ENCODE measurements around the gene MAT2A. TPM values are rescaled to one million over a fixed set of nuclear protein-coding genes. Genes with fewer than 3 reads are reported as not detected.

The MAT2A gene
- polyA plus RNA-seq, 4 donors, result 81.2 to 273 (median 96.6) TPM

GRCh38 chr2:85547089-85547858 lies 8.3 kb downstream of the MAT2A start:
- Histone ChIP-seq H3K9me3 (ENCODE audit: control insufficient read depth in 2 of 2, insufficient read depth in 1 of 2, low read depth in 1 of 2, low read length in 1 of 2) (no peaks in the 10 kb centered on the region), H3K4me1 (ENCODE audit: control insufficient read depth in 3 of 3, insufficient read depth in 2 of 3, low read depth in 1 of 3, low read length in 2 of 3) (peaks cover 0 to 6% (median 3%) of the 10 kb centered on the region in 3 donors), H3K27me3 (ENCODE audit: control insufficient read depth in 3 of 3, insufficient read depth in 3 of 3, low read length in 3 of 3) (no peaks in the 10 kb centered on the region), H3K4me3 (ENCODE audit: low read depth in 1 of 3, low read length in 3 of 3) (no peak overlapping the region), H3K36me3 (ENCODE audit: control insufficient read depth in 3 of 3, insufficient read depth in 2 of 3, low read depth in 1 of 3, low read length in 3 of 3) (peaks cover 13 to 48% (median 19%) of the 10 kb centered on the region in 3 donors), H3K27ac (ENCODE audit: low read depth in 1 of 3, low read length in 2 of 3) (no peak overlapping the region)
- no peak for DNase-seq
- no peak for FAIRE-seq
- WGBS, 3 donors, result 84 to 94% (median 85%) methylated on average over 1 of the region's 1 CpG

GRCh38 chr2:85547859-85548607 lies 9.1 kb downstream of the MAT2A start:
- Histone ChIP-seq H3K4me3 (ENCODE audit: low read depth in 1 of 3, low read length in 3 of 3) (no peak overlapping the region), H3K27me3 (ENCODE audit: control insufficient read depth in 3 of 3, insufficient read depth in 3 of 3, low read length in 3 of 3) (no peaks in the 10 kb centered on the region), H3K9me3 (ENCODE audit: control insufficient read depth in 2 of 2, insufficient read depth in 1 of 2, low read depth in 1 of 2, low read length in 1 of 2) (no peaks in the 10 kb centered on the region), H3K4me1 (ENCODE audit: control insufficient read depth in 3 of 3, insufficient read depth in 2 of 3, low read depth in 1 of 3, low read length in 2 of 3) (no peaks in the 10 kb centered on the region), H3K27ac (ENCODE audit: low read depth in 1 of 3, low read length in 2 of 3) (peak overlapping the region in 1 of 3 donors; percentile 7), H3K36me3 (ENCODE audit: control insufficient read depth in 3 of 3, insufficient read depth in 2 of 3, low read depth in 1 of 3, low read length in 3 of 3) (peaks cover 7 to 52% (median 17%) of the 10 kb centered on the region in 3 donors)
- no peak for DNase-seq
- 67 to 73% (median 71%) methylated on average over 6 of the region's 6 CpGs for WGBS, 3 donors
- no peak for FAIRE-seq

- FAIRE-seq, result no peak
- Histone ChIP-seq H3K27ac (ENCODE audit: low read depth in 1 of 3, low read length in 2 of 3) (no peak overlapping the region), H3K27me3 (ENCODE audit: control insufficient read depth in 3 of 3, insufficient read depth in 3 of 3, low read length in 3 of 3) (no peaks in the 10 kb centered on the region), H3K4me3 (ENCODE audit: low read depth in 1 of 3, low read length in 3 of 3) (no peak overlapping the region), H3K9me3 (ENCODE audit: control insufficient read depth in 2 of 2, insufficient read depth in 1 of 2, low read depth in 1 of 2, low read length in 1 of 2) (no peaks in the 10 kb centered on the region), H3K4me1 (ENCODE audit: control insufficient read depth in 3 of 3, insufficient read depth in 2 of 3, low read depth in 1 of 3, low read length in 2 of 3) (no peaks in the 10 kb centered on the region), H3K36me3 (ENCODE audit: control insufficient read depth in 3 of 3, insufficient read depth in 2 of 3, low read depth in 1 of 3, low read length in 3 of 3) (peaks cover 7 to 55% (median 17%) of the 10 kb centered on the region in 3 donors)
- WGBS, 3 donors, result 79 to 92% (median 81%) methylated on average over 2 of the region's 2 CpGs
- DNase-seq, result no peak
Observed at GRCh38 chr2:85548608-85548900, 9.6 kb downstream of the MAT2A start.

DNA sequence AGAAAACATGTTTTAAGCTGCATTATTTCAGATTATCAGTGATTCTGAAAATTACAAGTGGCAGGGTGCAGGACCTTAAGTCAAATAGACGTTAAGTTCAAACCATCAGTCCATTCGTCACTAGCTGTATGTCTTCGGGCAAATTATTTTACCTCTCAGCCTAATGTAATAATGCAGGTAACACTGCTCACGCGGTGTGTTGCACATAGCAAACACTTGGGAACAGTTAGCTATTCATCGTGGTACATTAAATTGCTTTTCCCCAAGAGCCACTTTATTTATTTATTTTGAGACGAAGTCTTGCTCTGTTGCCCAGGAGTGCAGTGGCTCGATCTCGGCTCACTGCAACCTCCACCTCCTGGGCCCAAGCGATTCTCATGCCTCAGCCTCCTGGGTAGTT lies 10.1 kb downstream of the MAT2A start:
- FAIRE-seq (no peak), DNase-seq (no peak)
- Histone ChIP-seq H3K27ac (ENCODE audit: low read depth in 1 of 3, low read length in 2 of 3) (no peak overlapping the region), H3K36me3 (ENCODE audit: control insufficient read depth in 3 of 3, insufficient read depth in 2 of 3, low read depth in 1 of 3, low read length in 3 of 3) (peaks cover 7 to 58% (median 21%) of the 10 kb centered on the region in 3 donors), H3K9me3 (ENCODE audit: control insufficient read depth in 2 of 2, insufficient read depth in 1 of 2, low read depth in 1 of 2, low read length in 1 of 2) (no peaks in the 10 kb centered on the region), H3K4me3 (ENCODE audit: low read depth in 1 of 3, low read length in 3 of 3) (no peak overlapping the region), H3K4me1 (ENCODE audit: control insufficient read depth in 3 of 3, insufficient read depth in 2 of 3, low read depth in 1 of 3, low read length in 2 of 3) (no peaks in the 10 kb centered on the region), H3K27me3 (ENCODE audit: control insufficient read depth in 3 of 3, insufficient read depth in 3 of 3, low read length in 3 of 3) (no peaks in the 10 kb centered on the region)
- WGBS, 3 donors, result 90 to 92% (median 92%) methylated on average over 10 of the region's 10 CpGs

DNA sequence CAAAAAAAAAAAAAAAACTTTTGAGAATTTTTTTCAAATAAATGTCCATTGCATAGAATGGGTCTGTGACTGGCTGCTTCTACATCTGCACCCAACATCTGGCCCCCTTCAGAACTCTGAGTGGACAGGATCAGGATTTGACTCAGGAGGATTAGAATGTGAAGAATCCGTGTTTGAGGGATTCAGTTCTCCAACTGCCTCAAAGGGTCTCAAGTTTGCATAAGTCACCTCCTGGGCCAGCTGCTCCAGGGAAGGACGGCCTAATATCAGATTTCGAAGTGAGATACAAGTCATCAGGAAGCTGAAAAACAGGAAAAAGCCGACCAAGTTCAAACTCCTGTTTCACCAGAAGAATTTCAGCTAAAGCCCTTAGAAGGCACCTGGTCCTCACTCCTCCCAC lies 10.9 kb downstream of the MAT2A start:
- peak overlapping the region in 1 of 3 donors; percentile 51 for H3K27ac ChIP-seq (ENCODE audit: low read depth in 1 of 3, low read length in 2 of 3)
- no peak for DNase-seq
- FAIRE-seq, result no peak
- H3K4me1 ChIP-seq (ENCODE audit: control insufficient read depth in 3 of 3, insufficient read depth in 2 of 3, low read depth in 1 of 3, low read length in 2 of 3), result no peaks in the 10 kb centered on the region
- peaks cover 7 to 64% (median 22%) of the 10 kb centered on the region in 3 donors for H3K36me3 ChIP-seq (ENCODE audit: control insufficient read depth in 3 of 3, insufficient read depth in 2 of 3, low read depth in 1 of 3, low read length in 3 of 3)
- 52 to 66% (median 63%) methylated on average over 4 of the region's 4 CpGs for WGBS, 3 donors
- H3K27me3 ChIP-seq (ENCODE audit: control insufficient read depth in 3 of 3, insufficient read depth in 3 of 3, low read length in 3 of 3), result no peaks in the 10 kb centered on the region
- no peaks in the 10 kb centered on the region for H3K9me3 ChIP-seq (ENCODE audit: control insufficient read depth in 2 of 2, insufficient read depth in 1 of 2, low read depth in 1 of 2, low read length in 1 of 2)
- no peak overlapping the region for H3K4me3 ChIP-seq (ENCODE audit: low read depth in 1 of 3, low read length in 3 of 3)

DNA sequence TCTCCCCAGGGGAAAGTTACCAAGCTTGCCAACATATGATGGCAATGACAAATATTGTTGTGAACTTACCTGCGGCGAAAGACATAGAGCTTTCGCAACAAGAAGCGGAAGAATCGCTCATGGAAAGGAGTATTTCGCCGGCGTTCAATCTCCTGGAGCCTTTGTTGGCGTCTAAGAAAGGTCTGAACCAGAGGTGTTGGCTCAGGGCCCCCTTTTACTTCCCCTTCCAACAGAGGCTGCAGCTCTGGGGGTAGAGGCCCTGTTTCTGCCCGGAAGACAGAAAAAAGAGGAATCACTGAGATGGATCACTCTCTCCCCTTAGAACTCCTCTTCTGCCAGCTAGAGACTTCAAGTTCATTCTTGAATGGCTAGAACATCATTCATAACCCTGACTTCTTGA lies 11.5 kb downstream of the MAT2A start:
- 87 to 97% (median 89%) methylated on average over 10 of the region's 10 CpGs for WGBS, 3 donors
- no peaks in the 10 kb centered on the region for H3K9me3 ChIP-seq (ENCODE audit: control insufficient read depth in 2 of 2, insufficient read depth in 1 of 2, low read depth in 1 of 2, low read length in 1 of 2)
- peak overlapping the region in 1 of 3 donors; percentile 51 for H3K27ac ChIP-seq (ENCODE audit: low read depth in 1 of 3, low read length in 2 of 3)
- no peaks in the 10 kb centered on the region for H3K4me1 ChIP-seq (ENCODE audit: control insufficient read depth in 3 of 3, insufficient read depth in 2 of 3, low read depth in 1 of 3, low read length in 2 of 3)
- H3K4me3 ChIP-seq (ENCODE audit: low read depth in 1 of 3, low read length in 3 of 3), result no peak overlapping the region
- no peak for FAIRE-seq
- H3K36me3 ChIP-seq (ENCODE audit: control insufficient read depth in 3 of 3, insufficient read depth in 2 of 3, low read depth in 1 of 3, low read length in 3 of 3), result peaks cover 7 to 68% (median 17%) of the 10 kb centered on the region in 3 donors
- no peaks in the 10 kb centered on the region for H3K27me3 ChIP-seq (ENCODE audit: control insufficient read depth in 3 of 3, insufficient read depth in 3 of 3, low read length in 3 of 3)
- no peak for DNase-seq

GRCh38 chr2:85551698-85552678 lies 13.0 kb downstream of the MAT2A start:
- Histone ChIP-seq H3K36me3 (ENCODE audit: control insufficient read depth in 3 of 3, insufficient read depth in 2 of 3, low read depth in 1 of 3, low read length in 3 of 3) (peaks cover 7 to 64% (median 19%) of the 10 kb centered on the region in 3 donors), H3K27ac (ENCODE audit: low read depth in 1 of 3, low read length in 2 of 3) (no peak overlapping the region), H3K4me1 (ENCODE audit: control insufficient read depth in 3 of 3, insufficient read depth in 2 of 3, low read depth in 1 of 3, low read length in 2 of 3) (no peaks in the 10 kb centered on the region), H3K9me3 (ENCODE audit: control insufficient read depth in 2 of 2, insufficient read depth in 1 of 2, low read depth in 1 of 2, low read length in 1 of 2) (no peaks in the 10 kb centered on the region), H3K27me3 (ENCODE audit: control insufficient read depth in 3 of 3, insufficient read depth in 3 of 3, low read length in 3 of 3) (no peaks in the 10 kb centered on the region), H3K4me3 (ENCODE audit: low read depth in 1 of 3, low read length in 3 of 3) (no peak overlapping the region)
- DNase-seq (peak; percentile 90 to 91), FAIRE-seq (no peak)
- 72 to 75% (median 74%) methylated on average over 9 of the region's 9 CpGs for WGBS, 3 donors

- Histone ChIP-seq H3K27me3 (ENCODE audit: control insufficient read depth in 3 of 3, insufficient read depth in 3 of 3, low read length in 3 of 3) (no peaks in the 10 kb centered on the region), H3K9me3 (ENCODE audit: control insufficient read depth in 2 of 2, insufficient read depth in 1 of 2, low read depth in 1 of 2, low read length in 1 of 2) (no peaks in the 10 kb centered on the region), H3K4me3 (ENCODE audit: low read depth in 1 of 3, low read length in 3 of 3) (no peak overlapping the region), H3K36me3 (ENCODE audit: control insufficient read depth in 3 of 3, insufficient read depth in 2 of 3, low read depth in 1 of 3, low read length in 3 of 3) (peaks cover 7 to 68% (median 19%) of the 10 kb centered on the region in 3 donors), H3K27ac (ENCODE audit: low read depth in 1 of 3, low read length in 2 of 3) (no peak overlapping the region), H3K4me1 (ENCODE audit: control insufficient read depth in 3 of 3, insufficient read depth in 2 of 3, low read depth in 1 of 3, low read length in 2 of 3) (no peaks in the 10 kb centered on the region)
- DNase-seq (no peak), FAIRE-seq (no peak)
- 86 to 89% (median 88%) methylated on average over 5 to 6 of the region's 6 CpGs for WGBS, 3 donors
Observed at GRCh38 chr2:85553184-85553583, 14.2 kb downstream of the MAT2A start.

Data from small intestine (tissue), 7 donors.